Coronary artery (tissue), 2 donors: ENCODE data around the gene TANC1.
A peak's percentile ranks its signal among the peaks of the same experiment; 100 is the strongest.

Experiments
- DNase-seq: peaks from one replicate; pipeline ENCODE4 v3.0.0-alpha.2; 2017; ENCODE audit warnings: low spot score
- H3K27ac ChIP-seq, 2 donors: fragments of 200-600 bp; sonication (generic); one replicate each; pipeline ENCODE4 v1.5.1; 2016 to 2019
- H3K4me3 ChIP-seq: fragments of 200-600 bp; sonication (generic); 2 replicates; pipeline ENCODE4 v1.5.1; 2016; ENCODE audit warnings: mild to moderate bottlenecking, moderate library complexity
- TF ChIP-seq, protein P1 (sequence below): fragments of 200-600 bp; sonication (generic); IDR thresholded peaks from one replicate; pipeline ENCODE4 v1.5.1; 2019; ENCODE audit warnings: antibody characterized with exemption

The TANC1 gene

DNA sequence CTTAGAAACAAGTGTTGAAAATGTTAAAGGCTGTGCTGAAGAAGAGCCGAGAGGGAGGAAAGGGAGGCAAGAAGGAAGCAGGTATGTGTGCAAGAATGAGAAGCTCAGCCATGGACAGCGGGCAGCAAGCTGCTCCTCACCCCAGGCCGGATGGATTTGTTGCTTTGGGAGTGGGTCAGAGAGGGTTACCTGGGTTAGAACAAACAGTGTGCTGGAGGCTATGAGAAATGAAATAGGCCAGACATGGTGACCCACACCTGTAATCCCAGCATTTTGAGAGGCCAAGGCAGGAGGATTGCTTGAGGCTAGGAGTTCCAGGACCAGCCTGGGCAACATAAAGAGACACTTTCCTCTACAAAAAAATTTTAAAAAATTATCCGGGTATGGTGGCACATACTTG lies 97.5 kb downstream of the TANC1 start:
- H3K4me3 ChIP-seq = no peak overlapping the region
- no peak for DNase-seq
- H3K27ac ChIP-seq = no peak overlapping the region
- TF ChIP-seq, protein P1, sequence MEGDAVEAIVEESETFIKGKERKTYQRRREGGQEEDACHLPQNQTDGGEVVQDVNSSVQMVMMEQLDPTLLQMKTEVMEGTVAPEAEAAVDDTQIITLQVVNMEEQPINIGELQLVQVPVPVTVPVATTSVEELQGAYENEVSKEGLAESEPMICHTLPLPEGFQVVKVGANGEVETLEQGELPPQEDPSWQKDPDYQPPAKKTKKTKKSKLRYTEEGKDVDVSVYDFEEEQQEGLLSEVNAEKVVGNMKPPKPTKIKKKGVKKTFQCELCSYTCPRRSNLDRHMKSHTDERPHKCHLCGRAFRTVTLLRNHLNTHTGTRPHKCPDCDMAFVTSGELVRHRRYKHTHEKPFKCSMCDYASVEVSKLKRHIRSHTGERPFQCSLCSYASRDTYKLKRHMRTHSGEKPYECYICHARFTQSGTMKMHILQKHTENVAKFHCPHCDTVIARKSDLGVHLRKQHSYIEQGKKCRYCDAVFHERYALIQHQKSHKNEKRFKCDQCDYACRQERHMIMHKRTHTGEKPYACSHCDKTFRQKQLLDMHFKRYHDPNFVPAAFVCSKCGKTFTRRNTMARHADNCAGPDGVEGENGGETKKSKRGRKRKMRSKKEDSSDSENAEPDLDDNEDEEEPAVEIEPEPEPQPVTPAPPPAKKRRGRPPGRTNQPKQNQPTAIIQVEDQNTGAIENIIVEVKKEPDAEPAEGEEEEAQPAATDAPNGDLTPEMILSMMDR = no peak

DNA sequence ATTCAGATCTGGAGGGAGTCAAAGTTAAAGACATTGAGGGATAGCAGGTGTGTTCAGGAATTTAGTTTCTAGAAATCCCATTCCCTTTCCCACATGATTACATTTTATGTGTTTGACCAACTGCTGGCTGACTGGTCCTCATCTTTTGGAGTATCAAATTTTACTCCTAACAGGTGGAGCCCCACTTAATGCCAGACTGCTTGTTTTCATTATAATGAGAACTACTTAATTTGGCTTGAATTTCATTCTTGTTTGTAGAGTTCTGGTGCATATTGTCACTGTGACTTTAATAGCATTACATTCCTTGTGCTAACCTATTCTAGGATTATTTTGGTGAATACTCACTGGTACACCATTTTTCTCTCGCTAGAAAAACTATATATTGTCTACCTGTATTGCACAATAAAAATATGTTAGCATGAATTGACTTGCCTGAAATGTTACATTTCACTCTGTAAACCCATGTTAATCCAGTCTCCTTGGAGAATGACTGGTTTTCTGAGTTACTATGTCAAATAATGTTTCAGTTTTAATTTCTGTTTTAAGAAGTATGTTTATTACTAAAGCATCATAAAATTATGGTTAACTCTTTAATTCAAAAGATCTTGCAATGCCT lies 98.2 kb downstream of the TANC1 start:
- H3K4me3 ChIP-seq = no peak overlapping the region
- TF ChIP-seq, protein P1 = no peak
- H3K27ac ChIP-seq = no peak overlapping the region
- DNase-seq = no peak

DNA sequence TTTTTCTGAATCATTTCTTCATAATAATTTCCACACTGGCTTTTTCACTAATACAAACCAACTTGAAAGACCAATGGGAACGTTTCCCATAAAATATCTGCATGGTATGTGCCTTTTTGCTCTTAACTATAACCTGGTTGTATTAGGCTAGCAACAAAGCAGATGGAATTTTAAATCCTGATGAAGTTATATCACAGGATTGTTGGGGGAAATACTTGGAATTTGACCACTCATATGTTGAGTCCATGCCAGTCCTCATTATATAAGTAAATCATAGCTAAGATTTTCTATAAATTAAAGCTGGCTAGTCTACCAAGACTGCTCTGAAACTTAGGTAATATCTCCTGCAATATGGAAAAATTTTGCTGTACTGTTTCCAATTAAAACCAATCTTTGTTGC lies 99.5 kb downstream of the TANC1 start:
- TF ChIP-seq, protein P1 = no peak
- no peak for DNase-seq
- Histone ChIP-seq H3K4me3 (no peak overlapping the region), H3K27ac (no peak overlapping the region)

DNA sequence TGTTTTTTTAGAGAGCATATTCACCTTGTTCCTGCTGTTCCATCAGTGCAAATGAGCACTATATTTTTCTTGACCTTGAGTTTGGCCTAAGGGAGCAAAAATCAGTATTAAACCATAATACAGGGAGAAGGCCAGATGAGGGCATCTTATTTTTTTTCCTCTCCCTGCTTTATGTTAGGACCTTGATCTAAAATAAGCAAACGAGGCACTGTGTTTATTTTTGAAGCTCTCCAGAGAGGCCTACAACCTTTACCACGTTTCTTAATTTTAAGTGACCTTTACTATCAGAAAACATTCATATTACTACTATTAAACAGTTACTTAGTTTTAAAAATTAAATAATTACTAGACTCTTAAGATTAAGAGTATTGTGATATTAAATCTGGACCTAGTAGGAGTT lies 100.8 kb downstream of the TANC1 start:
- TF ChIP-seq, protein P1 = no peak
- Histone ChIP-seq H3K4me3 (no peak overlapping the region), H3K27ac (no peak overlapping the region)
- DNase-seq = no peak

DNA sequence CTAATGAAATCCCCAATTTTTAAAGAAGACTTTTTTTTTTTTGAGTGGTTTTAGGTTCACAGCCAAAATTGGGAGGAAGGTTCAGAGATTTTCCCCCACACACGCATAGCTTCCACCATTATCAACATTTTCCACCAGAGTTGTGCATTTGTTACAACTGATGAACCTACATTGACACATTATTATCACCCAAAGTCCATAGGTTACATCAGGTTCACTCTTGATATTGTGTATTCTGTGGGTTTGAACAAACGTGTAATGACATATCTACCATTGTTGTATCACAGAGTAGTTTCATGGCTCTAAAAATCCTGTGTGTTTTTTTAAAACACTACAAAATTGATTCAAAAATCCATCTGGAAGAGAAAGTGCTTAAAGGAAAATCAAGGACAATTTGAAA lies 101.8 kb downstream of the TANC1 start:
- no peak overlapping the region for H3K27ac ChIP-seq
- no peak overlapping the region for H3K4me3 ChIP-seq
- TF ChIP-seq, protein P1 = no peak
- no peak for DNase-seq

DNA sequence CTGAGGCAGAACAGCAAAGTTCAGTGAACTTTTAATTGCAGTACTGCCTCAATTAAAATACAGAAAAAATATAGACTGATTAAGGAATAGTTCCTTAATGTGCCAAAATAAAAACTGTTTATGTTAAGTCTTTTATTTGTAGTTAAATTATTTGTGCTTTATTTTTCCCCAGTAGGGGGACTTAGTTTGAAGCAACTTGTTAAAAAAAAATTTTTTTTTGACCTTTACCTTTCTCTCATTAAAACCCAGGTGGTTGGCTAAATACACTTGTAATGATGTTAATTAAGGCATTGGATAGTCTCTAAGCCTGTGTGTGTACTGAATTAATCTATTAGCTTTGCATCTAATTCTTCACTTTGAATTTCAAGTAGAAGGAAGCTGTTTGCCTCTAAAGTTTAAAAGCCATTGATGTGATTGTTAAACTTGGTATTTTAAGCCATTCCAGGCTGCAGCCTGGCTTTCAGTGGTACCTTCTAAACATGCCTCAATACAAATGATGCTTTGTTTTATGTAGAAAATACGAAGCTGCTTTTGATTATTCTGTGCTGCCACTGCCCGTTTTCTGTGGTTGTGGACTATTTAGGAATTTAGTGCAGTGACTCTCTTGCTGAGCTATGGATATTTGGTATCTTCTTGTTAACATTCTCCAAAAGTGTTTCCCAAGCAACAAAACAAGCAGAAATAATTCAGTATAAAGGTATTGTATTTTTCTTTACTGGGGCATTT lies 102.9 kb downstream of the TANC1 start:
- Histone ChIP-seq H3K27ac (no peak overlapping the region), H3K4me3 (no peak overlapping the region)
- TF ChIP-seq, protein P1 = no peak
- DNase-seq = no peak

DNA sequence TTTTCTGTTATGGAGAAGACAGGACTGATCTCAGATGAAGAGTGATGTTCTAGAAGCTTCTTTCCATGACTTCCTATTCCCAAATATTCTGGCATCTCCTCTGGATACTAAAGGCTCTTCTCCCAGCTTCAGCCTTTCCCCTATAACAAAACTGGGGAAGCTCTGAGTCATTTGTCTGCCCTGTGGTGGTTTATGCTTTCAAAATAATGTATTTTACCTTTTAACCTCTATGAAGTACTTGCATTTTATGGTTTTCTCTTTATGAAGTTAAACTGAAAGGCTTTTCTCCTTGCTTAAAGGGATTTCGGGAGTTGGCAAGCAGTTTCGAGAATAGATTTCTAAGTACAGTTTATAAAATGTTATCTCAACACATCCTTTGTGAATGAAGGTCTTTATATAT lies 104.4 kb downstream of the TANC1 start:
- DNase-seq = no peak
- no peak overlapping the region for H3K4me3 ChIP-seq
- TF ChIP-seq, protein P1 = no peak
- H3K27ac ChIP-seq = peak overlapping the region; percentile 1 to 50
